HPDE6-E6E7 (cell line): ENCODE data around the gene HDAC11.
A peak's percentile ranks its signal among the peaks of the same experiment; 100 is the strongest.

Experiments
- DNase-seq: peaks from one replicate; pipeline ENCODE4 v3.0.0; 2011; ENCODE audit warnings: missing footprints; ENCODE audit errors: extremely low spot score

The HDAC11 gene

GRCh38 chr3:13524979-13525669, 45.0 kb downstream of the HDAC11 start:
- no peak for DNase-seq

- DNase-seq = no peak
Measured at GRCh38 chr3:13525827-13526625, 45.9 kb downstream of the HDAC11 start.

- DNase-seq = no peak
Measured at GRCh38 chr3:13526626-13526949, 46.5 kb downstream of the HDAC11 start.

GRCh38 chr3:13528217-13528867, 48.2 kb downstream of the HDAC11 start:
- DNase-seq = no peak

GRCh38 chr3:13529196-13530112, 49.3 kb downstream of the HDAC11 start:
- DNase-seq = no peak

- DNase-seq = no peak
Measured at GRCh38 chr3:13530241-13531009, 50.3 kb downstream of the HDAC11 start.

- DNase-seq = no peak
Measured at GRCh38 chr3:13532085-13532484, 52.0 kb downstream of the HDAC11 start.

- DNase-seq = no peak
Measured at GRCh38 chr3:13532631-13533030, 52.5 kb downstream of the HDAC11 start.

GRCh38 chr3:13533885-13534301, 53.8 kb downstream of the HDAC11 start:
- no peak for DNase-seq

- no peak for DNase-seq
Measured at GRCh38 chr3:13535526-13535875, 55.4 kb downstream of the HDAC11 start.

GRCh38 chr3:13535905-13536304, 55.8 kb downstream of the HDAC11 start:
- DNase-seq = no peak

- DNase-seq = no peak
Measured at GRCh38 chr3:13536432-13536831, 56.3 kb downstream of the HDAC11 start.

GRCh38 chr3:13536832-13537231, 56.7 kb downstream of the HDAC11 start:
- DNase-seq = no peak

- DNase-seq = no peak
Measured at GRCh38 chr3:13537244-13537908, 57.3 kb downstream of the HDAC11 start.

- DNase-seq = peak; percentile 26
Measured at GRCh38 chr3:13537909-13538296, 57.8 kb downstream of the HDAC11 start.

- DNase-seq = no peak
Measured at GRCh38 chr3:13538520-13539291, 58.6 kb downstream of the HDAC11 start.

GRCh38 chr3:13539292-13539638, 59.2 kb downstream of the HDAC11 start:
- DNase-seq = no peak

- no peak for DNase-seq
Measured at GRCh38 chr3:13539671-13540070, 59.6 kb downstream of the HDAC11 start.

- no peak for DNase-seq
Measured at GRCh38 chr3:13540297-13540995, 60.3 kb downstream of the HDAC11 start.
